GM19099 (cell line): ENCODE results near the gene ADGRG1.

Source experiments
- POLR2A ChIP-seq: IDR thresholded peaks from 3 replicates; pipeline ENCODE4 v1.6.1; 2011; ENCODE audit warnings: low read depth; ENCODE audit not compliant: insufficient read length; ENCODE audit errors: extremely low read depth

The ADGRG1 gene

DNA sequence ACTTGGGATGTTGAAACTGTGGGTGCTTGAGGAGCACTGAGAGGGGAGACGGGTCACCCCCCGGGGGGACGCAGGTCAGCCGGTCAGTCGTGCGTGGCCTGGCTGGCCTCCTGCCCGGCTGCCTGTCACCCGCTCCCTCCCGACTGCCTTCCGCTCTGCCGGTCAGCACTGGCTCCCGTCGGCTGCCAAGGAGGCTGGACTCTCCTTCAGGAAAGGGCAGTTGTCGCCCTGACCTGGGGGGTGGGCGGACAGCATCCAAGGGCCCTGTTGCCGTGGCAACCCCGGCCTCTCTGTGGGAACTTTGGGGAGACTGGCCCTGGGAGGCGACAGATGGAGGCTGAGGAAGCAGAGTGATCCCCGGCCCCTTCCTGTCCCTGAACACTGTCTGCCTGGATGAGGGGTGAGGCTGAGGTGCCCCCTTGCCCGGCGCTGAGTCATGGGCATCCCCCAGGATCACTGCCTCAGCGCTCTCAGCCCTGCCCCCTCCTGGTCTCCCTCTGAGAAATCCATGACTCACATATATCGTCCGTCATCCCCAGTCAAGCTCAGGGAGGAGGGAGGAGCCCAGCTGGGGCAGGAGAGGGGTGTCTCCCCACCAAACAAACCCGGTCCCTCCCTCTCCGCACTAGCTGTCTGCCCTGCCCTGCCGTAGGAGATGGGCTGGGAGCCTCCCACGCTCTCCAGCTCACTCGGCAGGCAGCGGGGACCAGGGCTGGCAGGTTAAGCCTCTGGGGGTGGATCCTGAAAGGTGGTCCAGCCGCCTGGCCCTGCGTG, at the start of gene ADGRG1:
Gene ADGRG1 (plus strand): TSS at position 623 of the 774 bp plus-strand sequence. CDS start 21,658 bp downstream, outside the sequence.
- TF ChIP-seq POLR2A: no peak

DNA sequence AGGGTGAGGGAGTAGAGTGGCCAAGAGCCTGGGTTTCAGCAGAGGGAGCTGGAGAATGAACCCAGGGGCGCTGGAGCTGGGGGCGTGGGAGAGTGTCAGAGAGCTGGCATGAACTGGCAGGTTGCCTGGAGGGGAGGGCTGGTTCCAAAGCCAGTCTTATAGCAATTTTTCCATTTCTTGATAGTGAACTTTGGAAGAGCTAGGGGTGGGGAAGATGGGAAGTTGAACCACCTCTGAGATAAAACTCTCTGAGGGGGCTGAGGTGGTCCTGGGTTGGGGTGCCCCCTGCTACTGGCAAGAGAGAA, 49.1 kb upstream of the ADGRG1 start:
- TF ChIP-seq POLR2A: no peak

DNA sequence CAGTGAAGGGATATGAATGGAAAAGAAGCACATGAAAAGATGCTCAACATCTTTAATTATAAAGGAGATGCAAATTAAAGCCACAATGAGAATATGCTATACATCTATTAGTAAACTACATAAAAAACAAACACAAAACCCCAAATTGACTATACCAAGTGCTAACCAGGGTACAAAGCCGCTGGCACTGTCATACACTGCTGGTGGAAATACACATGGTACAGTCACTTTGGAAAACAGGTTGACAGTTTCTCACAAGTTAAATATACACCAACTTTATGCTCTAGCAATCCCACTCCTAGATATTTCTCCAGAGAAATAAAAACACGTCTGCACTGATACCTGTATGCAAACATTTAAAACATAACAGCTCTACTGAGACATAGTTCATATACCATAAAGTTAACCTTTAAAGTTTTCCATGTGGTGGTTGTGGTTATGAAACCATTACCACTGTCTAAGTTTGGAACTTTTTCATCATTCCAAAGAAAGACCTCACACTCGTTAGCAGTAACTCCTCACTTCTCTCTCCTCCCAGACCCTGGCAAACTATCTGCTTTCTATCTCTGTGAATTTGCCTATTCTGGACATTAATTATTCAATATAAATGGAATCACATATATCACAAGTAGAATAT, 43.3 kb upstream of the ADGRG1 start:
- no peak for TF ChIP-seq POLR2A

DNA sequence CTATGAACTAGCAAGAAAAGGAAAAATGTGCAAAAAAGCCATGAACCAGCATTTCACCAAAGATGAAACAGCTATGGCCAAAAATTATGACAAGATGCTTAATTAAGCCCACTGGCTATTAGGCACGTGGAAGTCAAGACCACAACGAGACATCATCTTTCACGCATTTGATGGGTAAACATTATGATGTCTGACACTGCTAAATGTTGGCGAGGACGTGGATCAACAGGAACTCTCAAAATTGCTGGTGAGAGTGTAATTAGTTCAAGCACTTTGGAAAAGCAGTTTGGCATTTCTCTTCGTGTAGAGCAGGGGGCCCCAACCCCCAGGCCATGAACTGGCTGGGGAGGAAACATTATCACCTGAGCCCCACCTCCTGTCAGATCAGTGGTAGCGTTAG, 39.6 kb upstream of the ADGRG1 start:
- TF ChIP-seq POLR2A: no peak

DNA sequence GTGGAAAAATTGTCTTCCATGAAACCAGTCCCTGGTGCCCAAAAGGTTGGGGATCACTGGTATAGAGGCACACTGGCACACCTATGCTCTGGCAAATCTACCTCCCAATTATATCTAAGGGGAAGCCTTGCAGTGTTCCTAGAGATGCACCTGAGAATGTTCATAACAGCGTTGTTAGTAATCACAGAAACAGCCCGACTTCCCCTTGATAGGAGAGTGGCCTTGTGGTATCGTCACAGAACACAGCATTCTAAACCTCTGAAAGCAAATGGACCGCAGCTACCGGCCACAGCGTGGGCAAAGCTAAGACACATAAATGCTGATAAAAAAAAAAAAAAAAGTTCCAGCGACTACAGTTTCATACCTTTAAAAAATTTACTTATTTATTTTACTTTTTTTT, 39.1 kb upstream of the ADGRG1 start:
- no peak for TF ChIP-seq POLR2A

DNA sequence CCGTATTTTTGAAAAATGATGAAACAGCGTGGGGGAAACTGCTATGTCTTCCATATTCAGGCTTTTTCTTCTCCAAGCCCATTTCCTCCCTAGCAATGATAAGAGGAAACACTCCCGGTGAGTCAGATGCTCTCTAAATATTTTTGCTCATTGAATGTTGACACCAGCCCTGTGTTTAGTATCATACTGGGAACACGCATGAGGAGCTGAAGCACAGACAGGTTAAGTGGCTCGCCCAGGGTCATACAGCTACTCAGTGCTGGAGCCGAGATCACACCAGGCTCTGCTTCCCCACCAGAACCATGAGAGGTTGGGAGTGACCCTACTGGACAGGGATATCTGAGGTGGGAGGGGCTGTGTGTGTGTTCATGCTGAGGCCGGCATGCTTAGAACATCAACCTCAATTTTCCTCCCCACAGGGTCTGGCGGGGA, 37.8 kb upstream of the ADGRG1 start:
- TF ChIP-seq POLR2A: no peak

DNA sequence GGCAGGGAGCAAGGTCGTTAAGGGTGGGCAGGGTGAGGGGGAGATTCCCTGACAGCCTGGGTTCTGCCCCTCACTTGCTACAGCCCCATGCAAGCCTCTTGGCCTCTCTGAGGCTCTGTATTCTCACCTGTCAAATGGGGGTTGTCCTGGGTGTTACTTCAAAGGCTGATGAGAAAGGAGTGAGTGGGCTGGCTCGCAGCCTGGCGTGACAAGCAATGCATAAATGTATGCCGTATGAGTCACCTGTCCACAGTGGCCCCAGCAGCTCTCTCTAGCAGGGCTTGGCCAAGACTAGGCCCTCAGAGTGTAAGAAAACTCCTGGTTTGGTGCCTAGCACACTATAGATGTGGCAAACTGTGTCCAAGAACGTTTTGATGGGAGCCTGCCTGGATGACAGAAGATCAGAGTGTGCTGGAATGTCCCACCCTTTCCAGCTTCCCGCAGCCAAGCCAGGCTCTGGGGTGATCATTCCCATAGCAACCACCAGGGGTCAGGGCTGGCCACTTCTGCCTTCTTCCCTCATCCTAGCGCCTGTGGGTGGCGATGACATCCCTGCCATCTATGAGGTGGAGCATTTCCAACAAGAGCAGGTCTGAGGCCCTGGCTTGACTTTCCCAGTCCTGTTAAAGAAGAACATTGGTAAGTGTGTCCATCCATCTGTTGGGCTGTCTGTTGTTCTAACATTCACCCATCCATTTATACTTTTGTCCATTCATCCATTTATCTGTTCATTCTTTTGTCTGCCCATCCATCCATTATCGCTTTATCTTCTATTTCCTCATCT, 37.2 kb upstream of the ADGRG1 start:
- TF ChIP-seq POLR2A: no peak

DNA sequence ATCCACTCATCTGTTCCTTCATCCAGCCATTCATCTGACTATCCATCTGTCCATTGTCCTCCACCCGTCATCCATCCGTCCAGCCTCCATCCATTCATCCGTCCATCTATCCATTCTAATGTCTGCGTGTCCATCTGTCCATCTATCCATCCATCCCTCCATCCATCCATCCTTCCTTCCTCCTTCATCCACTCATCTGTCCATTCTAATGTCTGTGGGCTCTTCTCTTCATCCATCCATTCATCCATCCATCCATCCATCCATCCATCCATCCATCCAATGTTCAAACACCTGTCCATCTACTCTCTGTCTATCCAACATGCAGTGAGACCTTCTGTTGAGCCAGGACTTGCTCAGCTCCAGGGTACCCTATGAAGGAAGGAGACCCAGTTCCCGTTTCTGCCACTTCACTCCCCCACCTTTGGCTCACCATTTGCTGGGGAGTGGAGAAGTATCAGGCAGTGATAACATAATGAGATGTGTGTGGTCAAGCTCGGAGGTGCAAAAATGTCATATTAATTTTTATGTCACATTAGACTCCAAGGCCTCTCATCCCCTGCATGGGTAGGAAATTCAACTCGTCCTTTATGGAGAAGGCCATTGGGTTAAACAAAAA, 36.5 kb upstream of the ADGRG1 start:
- TF ChIP-seq POLR2A: no peak

DNA sequence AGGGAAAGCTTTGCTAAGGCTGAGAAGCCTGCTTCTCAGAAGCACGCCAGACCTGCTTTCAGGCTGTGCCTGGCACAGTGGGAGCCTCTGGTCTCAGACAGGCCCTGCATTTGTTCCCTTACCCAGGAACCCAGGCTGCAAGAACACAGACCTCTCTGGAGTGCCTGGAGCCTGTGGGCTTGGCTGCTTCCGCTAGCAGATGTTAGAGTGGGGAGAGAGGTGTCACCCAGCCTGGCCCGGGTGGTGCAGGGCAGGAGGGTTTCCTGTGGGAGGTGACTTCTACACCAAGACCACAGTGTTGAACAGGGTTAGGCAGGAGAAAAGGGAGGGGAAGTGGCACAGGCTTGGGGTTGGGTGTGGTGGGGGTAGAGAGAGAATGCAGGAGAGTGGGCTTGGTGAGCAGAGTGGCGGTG, 35.8 kb upstream of the ADGRG1 start:
- TF ChIP-seq POLR2A: no peak

DNA sequence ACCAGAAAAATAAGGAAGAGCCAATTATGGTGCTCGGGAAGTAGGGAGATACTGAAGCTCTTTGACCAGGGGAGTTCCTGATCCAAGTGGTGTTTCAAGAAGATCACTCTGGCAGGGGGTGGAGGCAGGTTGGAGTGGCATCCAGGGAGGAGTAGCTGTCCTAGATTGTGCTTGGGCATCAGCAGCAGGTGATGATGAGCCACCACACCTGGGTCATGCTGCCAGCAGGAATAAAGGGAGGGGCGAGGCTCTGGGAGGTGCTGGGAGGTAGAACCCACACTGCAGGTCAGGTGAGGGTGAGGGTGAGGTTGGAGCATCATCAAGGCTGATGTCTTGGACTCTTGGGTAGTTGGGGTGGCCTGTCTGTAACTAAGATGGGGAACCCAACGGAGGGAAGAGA, 35.4 kb upstream of the ADGRG1 start:
- TF ChIP-seq POLR2A: no peak

DNA sequence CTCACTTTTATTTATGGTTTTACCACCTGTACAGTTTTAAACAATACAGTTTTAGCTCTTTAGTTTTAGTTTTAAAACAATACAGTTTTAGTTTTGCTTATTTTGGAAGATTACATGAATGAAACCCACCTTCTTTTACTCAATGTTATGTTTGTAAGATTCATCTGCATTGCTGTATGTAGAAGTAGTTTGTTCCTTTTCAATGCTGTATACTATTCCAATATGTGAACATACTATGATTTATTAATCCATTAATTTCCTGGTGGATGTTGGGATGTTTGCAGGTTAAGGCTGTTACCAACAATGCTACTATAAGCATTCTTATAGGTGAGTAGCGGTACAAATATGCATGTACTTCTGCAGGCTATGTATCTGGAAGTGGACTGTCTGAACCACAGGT, 34.4 kb upstream of the ADGRG1 start:
- TF ChIP-seq POLR2A: no peak

DNA sequence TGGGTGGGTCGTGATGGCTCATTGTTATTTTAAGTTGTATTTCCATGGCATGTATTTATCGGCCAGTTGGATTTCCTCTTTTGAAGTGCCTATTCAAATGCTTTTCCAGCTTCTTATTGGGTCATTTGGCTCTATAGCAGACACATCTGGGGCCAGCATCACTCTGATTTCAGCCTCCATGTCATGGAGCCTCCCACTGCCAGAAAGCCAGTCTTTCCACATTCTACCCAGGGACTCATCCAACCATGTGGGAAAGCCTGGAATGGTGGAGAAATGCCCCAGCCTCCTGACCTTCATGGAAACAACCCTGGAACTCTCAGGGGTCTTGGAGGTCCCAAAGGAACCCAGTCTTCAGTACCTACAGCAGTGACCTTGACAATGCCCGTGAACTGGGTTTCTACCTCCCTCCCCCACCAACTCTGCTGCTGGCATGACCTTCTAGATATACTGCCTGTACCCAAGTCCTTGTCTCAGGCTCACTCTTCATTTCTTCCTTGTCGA, 33.8 kb upstream of the ADGRG1 start:
- TF ChIP-seq POLR2A: no peak

DNA sequence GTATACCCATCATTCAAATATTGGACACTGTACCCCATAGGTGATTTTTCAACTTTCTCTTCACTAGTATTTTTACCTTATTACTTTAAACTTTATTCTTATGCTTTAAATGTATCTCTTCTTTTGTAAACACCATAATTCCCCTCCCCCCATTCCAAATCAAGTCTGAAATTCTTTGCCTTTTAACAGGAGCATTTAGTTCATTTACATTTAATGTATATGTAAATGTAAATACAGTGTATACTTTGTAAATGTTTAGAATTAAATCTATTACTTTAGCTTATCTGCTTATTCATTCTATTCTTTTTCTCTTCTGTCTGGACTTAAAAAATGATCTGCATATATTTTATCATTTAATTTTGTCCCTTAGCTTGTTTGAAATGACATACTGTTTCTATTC, 30.0 kb upstream of the ADGRG1 start:
- no peak for TF ChIP-seq POLR2A

DNA sequence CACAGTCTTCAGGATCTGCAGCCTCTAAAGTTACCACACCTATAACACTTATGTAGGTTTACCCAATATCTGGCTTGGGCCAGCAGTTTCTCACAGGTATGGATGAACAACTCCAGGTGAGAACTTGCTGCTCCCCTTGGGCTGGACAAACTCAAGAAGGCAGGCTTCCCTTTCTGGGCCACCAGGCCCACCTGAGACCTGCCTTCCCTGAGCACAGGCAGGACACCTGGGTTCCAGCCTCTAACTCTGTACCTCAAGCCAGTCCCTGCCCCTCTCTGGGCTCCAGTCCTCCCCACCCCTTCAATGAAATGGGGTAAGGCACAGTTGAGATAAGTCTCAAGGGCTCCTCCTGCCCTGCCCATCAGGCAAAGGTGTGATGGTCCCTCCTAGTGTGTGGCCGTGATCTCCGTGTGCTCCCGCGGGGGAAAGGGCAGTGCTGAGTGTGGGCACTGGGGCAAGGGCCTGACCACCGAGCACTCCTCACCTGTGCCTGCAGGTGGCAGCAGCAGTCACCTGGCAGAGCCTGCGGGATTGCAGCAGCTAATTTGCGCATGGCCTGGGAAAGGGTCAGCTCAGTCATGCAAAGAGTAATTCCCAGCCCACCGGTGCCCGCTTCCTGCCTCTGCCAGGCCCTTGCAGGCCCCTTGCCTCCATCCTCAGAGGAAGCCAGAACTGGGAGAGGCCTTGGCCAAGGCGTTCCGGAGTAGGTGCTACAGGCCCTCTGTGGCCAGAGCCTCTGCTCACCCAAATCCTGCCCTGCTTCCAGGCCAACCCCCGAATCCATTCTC, 28.2 kb upstream of the ADGRG1 start:
- no peak for TF ChIP-seq POLR2A
